RWPE1 (cell line): ENCODE data around the gene ANKRD33B.
"Not testable (repeated sequence)": the region's sequence is repeated elsewhere in the genome, so short reads cannot be mapped to it uniquely, and the experiment has no call there.

Experiments used
- CTCF ChIA-PET: fragments of 350-600 bp; sonication (Branson Sonifier 250); formaldehyde crosslinking; extraction: SDS; loops from one replicate; lab custom pipeline; 2021; lab: Yijun Ruan, JAX
- POLR2A ChIA-PET: fragments of 400-600 bp; formaldehyde crosslinking; extraction: SDS; loops from one replicate; lab custom pipeline; 2020; ENCODE audit warnings: antibody characterized with exemption; ENCODE audit not compliant: low non-redundant PET; lab: Yijun Ruan, JAX
- DNase-seq: peaks from one replicate; pipeline ENCODE4 v3.0.0; 2012; ENCODE audit warnings: low spot score
- H3K27ac ChIP-seq: fragments of 450-650 bp; 2 replicates; pipeline ENCODE4 v1.5.1; 2017
- TF ChIP-seq, protein P1 (sequence below): fragments of 450-650 bp; conservative IDR thresholded peaks from 2 replicates; pipeline ENCODE4 v1.5.1; 2017; ENCODE audit warnings: low read depth, mild to moderate bottlenecking

ANKRD33B gene

DNA sequence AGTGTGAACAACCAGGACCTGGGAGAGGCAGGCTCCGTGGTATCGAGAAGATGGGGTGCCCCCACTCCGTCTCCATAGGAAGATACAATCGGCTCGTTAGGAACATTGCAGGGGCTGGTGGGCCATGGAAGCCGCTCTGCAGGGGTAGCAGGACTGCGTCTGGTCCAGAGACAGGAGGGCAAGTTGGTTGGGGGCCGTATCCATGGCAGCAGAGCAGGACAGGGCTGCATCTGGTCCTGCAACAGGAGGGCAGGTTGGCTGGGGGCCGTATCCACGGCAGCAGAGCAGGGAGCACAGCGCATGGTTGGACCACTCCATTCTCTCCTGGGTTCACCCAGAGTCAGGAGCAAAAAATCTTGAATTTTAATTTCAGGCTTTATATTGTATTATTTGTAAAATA lies 98.2 kb downstream of the ANKRD33B start:
- no peak for DNase-seq
- H3K27ac ChIP-seq = no peak overlapping the region
- ChIA-PET CTCF (no interaction called here), POLR2A (no interaction called here)
- TF ChIP-seq, protein P1, sequence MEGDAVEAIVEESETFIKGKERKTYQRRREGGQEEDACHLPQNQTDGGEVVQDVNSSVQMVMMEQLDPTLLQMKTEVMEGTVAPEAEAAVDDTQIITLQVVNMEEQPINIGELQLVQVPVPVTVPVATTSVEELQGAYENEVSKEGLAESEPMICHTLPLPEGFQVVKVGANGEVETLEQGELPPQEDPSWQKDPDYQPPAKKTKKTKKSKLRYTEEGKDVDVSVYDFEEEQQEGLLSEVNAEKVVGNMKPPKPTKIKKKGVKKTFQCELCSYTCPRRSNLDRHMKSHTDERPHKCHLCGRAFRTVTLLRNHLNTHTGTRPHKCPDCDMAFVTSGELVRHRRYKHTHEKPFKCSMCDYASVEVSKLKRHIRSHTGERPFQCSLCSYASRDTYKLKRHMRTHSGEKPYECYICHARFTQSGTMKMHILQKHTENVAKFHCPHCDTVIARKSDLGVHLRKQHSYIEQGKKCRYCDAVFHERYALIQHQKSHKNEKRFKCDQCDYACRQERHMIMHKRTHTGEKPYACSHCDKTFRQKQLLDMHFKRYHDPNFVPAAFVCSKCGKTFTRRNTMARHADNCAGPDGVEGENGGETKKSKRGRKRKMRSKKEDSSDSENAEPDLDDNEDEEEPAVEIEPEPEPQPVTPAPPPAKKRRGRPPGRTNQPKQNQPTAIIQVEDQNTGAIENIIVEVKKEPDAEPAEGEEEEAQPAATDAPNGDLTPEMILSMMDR = no peak

DNA sequence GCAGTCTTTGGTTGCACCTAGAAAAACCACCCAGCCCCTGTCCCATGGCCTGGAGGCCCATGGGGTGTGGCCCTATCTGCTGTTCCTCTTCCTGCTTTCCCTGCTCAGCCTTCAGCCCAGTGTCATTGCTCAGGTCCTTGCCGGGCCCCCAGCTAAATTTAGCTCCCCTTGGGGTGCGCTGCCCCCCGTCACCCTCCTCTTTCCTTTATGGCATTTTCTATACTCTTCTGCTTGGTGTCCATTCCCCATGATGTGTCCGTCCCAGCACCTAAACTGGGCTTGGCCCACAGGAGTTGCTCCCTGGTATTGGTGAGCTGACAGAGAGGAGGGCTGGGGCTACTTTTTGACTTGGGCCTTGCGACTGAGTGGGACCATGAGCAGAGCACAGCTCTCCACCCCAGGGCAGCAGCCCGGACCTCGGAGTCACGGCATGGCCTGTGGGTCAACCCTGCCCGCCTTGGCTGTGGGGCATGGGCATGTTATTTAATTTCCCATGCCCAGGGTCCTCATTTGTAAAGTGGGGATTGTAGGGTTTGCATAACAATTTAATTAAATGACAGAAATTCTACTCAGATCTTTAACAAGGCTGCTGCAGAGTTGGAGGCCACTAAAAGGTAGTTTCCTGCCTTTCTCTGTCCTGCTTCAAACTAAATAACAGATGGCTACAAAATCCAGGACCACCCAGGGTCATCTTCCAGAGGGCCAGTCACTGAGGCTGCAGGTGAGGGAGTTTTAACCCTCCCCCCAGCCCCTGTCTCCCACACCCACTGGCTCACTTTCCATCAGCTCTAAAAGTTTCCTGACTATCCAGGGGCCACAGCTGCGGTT lies 99.0 kb downstream of the ANKRD33B start:
- TF ChIP-seq, protein P1 = no peak
- ChIA-PET POLR2A (no interaction called here), CTCF (interaction anchor here (1.4 kb wide), 1 partner anchor 35 kb away, joined by 7 read pairs; no protein-coding TSS in a partner anchor)
- no peak overlapping the region; the same call in 1 of the 2 replicates for H3K27ac ChIP-seq
- no peak for DNase-seq

DNA sequence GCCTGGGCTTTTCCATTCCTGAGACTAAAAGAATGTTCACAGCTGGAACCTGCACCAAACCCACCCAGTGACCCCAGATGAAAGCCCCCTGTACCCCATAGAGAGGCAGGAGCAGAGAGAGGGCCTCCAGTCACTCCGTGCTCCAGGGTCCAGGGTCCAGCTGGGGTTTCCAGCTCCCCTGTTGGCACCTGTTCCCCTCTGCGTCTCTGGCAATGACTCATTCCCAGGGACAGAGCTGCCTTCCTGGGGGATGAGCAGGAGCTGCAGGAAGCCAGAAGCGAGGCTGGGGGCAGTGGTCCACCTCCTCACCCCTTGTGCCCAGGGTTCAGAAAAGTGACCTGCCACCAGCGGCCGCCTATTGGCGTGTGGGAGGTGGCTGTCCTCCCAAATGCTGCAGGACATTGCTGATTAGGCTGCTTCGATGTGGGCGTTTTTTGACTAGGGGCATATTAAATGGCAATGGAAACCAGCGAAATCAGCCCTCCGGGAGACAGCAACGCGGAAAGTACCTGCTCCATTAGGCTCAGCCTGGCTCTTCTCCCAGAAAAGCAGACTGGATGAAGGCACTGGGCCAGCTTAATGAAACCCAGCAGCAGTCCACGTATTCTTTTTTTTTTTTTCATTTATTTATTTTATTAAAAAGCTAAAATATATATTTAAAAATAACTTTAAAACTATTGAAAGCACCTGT lies 99.8 kb downstream of the ANKRD33B start:
- ChIA-PET CTCF (interaction anchor here (0.6 to 1.4 kb wide), 4 partner anchors 15 to 855 kb away, joined by 3 to 7 read pairs (median 3); no protein-coding TSS in a partner anchor), POLR2A (no interaction called here)
- peak overlapping the region; percentile 42; the same call in 1 of the 2 replicates for H3K27ac ChIP-seq
- no peak for DNase-seq
- TF ChIP-seq, protein P1 = no peak

DNA sequence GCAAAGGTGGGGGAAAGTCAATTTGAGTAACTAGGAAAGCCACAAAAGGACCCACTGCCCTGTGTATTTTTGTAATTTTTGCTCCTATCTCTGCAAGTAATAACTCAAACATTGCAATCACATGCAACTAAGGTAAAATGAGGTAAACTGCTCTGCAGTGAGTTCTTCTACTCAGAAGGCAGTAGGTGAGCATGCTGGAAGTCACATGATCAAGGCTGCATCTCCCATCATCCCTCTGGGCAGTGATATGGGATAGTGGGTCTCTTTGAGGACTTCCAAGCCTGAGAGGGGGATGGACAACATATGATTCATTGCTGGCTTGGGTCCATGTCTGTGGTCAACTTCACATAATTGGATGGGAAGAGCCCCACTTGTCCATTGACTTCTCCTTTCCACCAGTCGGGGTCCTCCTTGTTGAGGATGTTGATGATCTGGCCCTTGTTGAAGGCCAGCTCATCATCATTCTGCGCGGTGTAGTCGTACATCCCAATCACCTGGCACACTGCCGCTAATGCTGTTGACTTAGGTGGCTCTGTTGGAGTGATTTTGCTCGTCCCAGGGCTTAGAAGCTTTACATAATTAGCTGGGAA lies 100.4 kb downstream of the ANKRD33B start:
- H3K27ac ChIP-seq, DNase-seq: not testable (repeated sequence)
- CTCF ChIA-PET = interaction anchor here (0.6 to 1.4 kb wide), 4 partner anchors 14 to 855 kb away, joined by 3 to 7 read pairs (median 3); no protein-coding TSS in a partner anchor

DNA sequence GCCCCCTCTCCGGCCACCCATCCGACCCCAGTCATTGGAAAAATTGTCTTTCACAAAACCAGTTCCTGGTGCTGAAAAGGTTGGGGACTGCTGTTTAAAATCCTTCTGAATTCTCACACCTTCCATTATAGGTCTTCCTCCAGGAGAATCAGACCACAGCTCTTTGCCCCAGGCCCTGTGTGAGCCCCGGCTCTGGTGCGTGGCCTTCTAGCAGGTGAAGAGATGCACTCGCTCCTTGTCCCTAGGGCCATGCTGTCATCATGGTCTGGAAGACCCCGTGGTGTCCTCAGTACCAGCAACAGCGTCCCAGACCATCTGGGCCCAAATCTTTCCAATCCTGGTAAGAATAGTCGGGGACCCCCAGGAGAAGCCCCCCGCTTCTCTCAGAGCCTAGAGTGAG lies 101.9 kb downstream of the ANKRD33B start:
- no peak for DNase-seq
- TF ChIP-seq, protein P1 = no peak
- ChIA-PET POLR2A (no interaction called here), CTCF (interaction anchor here (0.7 kb wide), 2 partner anchors 89 to 300 kb away, joined by 3 to 4 read pairs; no protein-coding TSS in a partner anchor)
- no peak overlapping the region for H3K27ac ChIP-seq

More for the DNA sequence above, 100.4 kb downstream of the ANKRD33B start:
- POLR2A ChIA-PET = not testable (repeated sequence)

DNA sequence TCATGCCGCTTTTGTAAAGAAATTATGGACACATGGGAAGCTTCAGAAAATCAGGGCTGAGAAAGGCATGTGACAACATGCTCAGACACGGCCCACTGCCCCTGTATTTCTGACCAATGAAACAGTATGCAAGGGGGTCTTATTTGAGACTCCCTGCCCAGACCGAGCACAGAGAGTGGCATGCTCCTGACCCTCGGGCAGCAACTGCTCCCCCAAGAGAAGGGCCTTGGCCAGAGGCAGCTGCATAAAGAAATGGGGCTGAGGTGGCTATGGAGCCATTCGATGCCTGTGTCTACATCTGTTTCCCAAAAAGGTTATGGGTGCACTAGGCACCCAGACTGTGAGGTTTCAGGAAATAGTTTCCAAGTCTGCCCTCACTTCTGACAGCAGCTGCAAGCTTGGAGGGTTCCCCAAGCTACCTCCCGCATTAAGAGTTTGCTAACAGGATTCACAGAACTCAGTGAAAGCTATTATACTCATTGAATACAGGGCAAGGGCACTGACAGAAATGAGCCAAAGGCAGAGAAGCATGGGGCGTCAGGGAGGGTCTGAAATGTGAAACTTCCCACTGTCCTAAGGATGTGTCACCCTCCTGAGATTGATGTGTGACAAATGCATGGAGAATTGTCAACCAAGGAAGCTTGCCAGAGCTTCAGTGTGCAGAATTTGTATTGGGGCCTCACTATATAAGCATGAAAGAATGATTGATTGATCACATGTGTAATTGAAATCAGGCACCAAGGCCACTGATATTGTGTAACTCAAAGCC lies 102.8 kb downstream of the ANKRD33B start:
- no peak overlapping the region for H3K27ac ChIP-seq
- ChIA-PET CTCF (interaction anchor here (0.6 to 0.7 kb wide), 3 partner anchors 13 to 1627 kb away, joined by 3 to 4 read pairs (median 4); no protein-coding TSS in a partner anchor), POLR2A (no interaction called here)
- DNase-seq = no peak
- TF ChIP-seq, protein P1 = no peak
